ENCODE data around the gene PCDHGC3.
"Not testable (repeated sequence)": the region's sequence is repeated elsewhere in the genome, so short reads cannot be mapped to it uniquely, and the experiment has no call there.

PCDHGC3 gene

GRCh38 chr5:141475625-141476131 lies at the start of gene PCDHGC3:
Gene PCDHGC3 (plus strand): TSS chr5:141475966. CDS start chr5:141476117, 151 bp downstream.
- peak; percentile 85 for DNase-seq (ENCODE audit: low spot score)

- no peak for DNase-seq (ENCODE audit: low spot score)
These were observed 47.9 kb upstream of the PCDHGC3 start for GRCh38 chr5:141427783-141428426.

- DNase-seq (ENCODE audit: low spot score), result peak; percentile 34
These were observed 45.2 kb upstream of the PCDHGC3 start, which contains the start of gene PCDHGA12 for GRCh38 chr5:141430332-141431113. Gene PCDHGA12 (plus strand): TSS chr5:141430507. CDS start chr5:141430760, 253 bp downstream.

GRCh38 chr5:141431286-141431685 lies 44.5 kb upstream of the PCDHGC3 start:
- DNase-seq (ENCODE audit: low spot score), result no peak

- not testable (repeated sequence) for DNase-seq (ENCODE audit: low spot score)
These were observed 43.5 kb upstream of the PCDHGC3 start for GRCh38 chr5:141432308-141432707.

GRCh38 chr5:141432726-141433125 lies 43.0 kb upstream of the PCDHGC3 start:
- not testable (repeated sequence) for DNase-seq (ENCODE audit: low spot score)

- no peak for DNase-seq (ENCODE audit: low spot score)
These were observed 41.8 kb upstream of the PCDHGC3 start for GRCh38 chr5:141434006-141434405.

GRCh38 chr5:141437221-141437620 lies 38.5 kb upstream of the PCDHGC3 start:
- no peak for DNase-seq (ENCODE audit: low spot score)

- DNase-seq (ENCODE audit: low spot score), result no peak
These were observed 36.2 kb upstream of the PCDHGC3 start for GRCh38 chr5:141439411-141440141.

- no peak for DNase-seq (ENCODE audit: low spot score)
These were observed 35.4 kb upstream of the PCDHGC3 start for GRCh38 chr5:141440341-141440740.

GRCh38 chr5:141441571-141442170 lies 34.1 kb upstream of the PCDHGC3 start:
- DNase-seq (ENCODE audit: low spot score), result no peak

- DNase-seq (ENCODE audit: low spot score), result no peak
These were observed 10.4 kb upstream of the PCDHGC3 start for GRCh38 chr5:141465351-141465750.

GRCh38 chr5:141476132-141476911 lies 556 bp downstream of the PCDHGC3 start:
- no peak for DNase-seq (ENCODE audit: low spot score)

GRCh38 chr5:141477044-141477575 lies 1.3 kb downstream of the PCDHGC3 start:
- no peak for DNase-seq (ENCODE audit: low spot score)

GRCh38 chr5:141477815-141478214 lies 2.0 kb downstream of the PCDHGC3 start:
- no peak for DNase-seq (ENCODE audit: low spot score)

- DNase-seq (ENCODE audit: low spot score), result no peak
These were observed 2.7 kb downstream of the PCDHGC3 start for GRCh38 chr5:141478321-141478945.

GRCh38 chr5:141479776-141480175 lies 4.0 kb downstream of the PCDHGC3 start:
- DNase-seq (ENCODE audit: low spot score), result no peak

- DNase-seq (ENCODE audit: low spot score), result no peak
These were observed 8.1 kb downstream of the PCDHGC3 start for GRCh38 chr5:141483902-141484301.

GRCh38 chr5:141484310-141484640 lies 8.5 kb downstream of the PCDHGC3 start:
- DNase-seq (ENCODE audit: low spot score), result no peak

GRCh38 chr5:141484641-141485311 lies 9.0 kb downstream of the PCDHGC3 start, which contains the start of gene PCDHGC4:
Gene PCDHGC4 (plus strand): TSS chr5:141485030. CDS start chr5:141485174, 144 bp downstream.
- DNase-seq (ENCODE audit: low spot score), result no peak

All from globus pallidus (tissue), 1 donor.